Mesendoderm (in vitro differentiated cells): ENCODE results near the gene CLTB.

Experiments used
- DNase-seq: peaks from one replicate; pipeline ENCODE4 v3.0.0; 2013
- H2AK5ac ChIP-seq: 2 replicates; pipeline ENCODE4 v1.6.1; 2013; ENCODE audit warnings: low read length, inconsistent platforms
- H2BK120ac ChIP-seq: 2 replicates; pipeline ENCODE4 v1.6.1; 2013; ENCODE audit warnings: low read depth, mild to moderate bottlenecking, low read length, moderate library complexity, mixed read lengths
- H2BK15ac ChIP-seq: replicated peaks from 2 replicates; pipeline ENCODE4 v1.6.1; 2013; ENCODE audit warnings: low read depth, mild to moderate bottlenecking, moderate library complexity
- H2BK5ac ChIP-seq: 2 replicates; pipeline ENCODE4 v1.6.1; 2013; ENCODE audit warnings: low read length, inconsistent platforms
- H3K18ac ChIP-seq: 2 replicates; pipeline ENCODE4 v1.6.1; 2013; ENCODE audit warnings: mild to moderate bottlenecking, low read length, mixed read lengths
- H3K23ac ChIP-seq: one replicate; pipeline ENCODE4 v1.6.1; 2013; ENCODE audit warnings: low read length
- H3K27ac ChIP-seq: 2 replicates; pipeline ENCODE4 v1.5.1; 2013; ENCODE audit warnings: low read depth, mild to moderate bottlenecking, inconsistent platforms, low read length, moderate library complexity
- H3K27me3 ChIP-seq: 2 replicates; pipeline ENCODE4 v1.6.1; 2013; ENCODE audit warnings: low read length, control low read depth, mild to moderate bottlenecking, inconsistent platforms; ENCODE audit not compliant: insufficient read depth, poor library complexity
- H3K36me3 ChIP-seq: 2 replicates; pipeline ENCODE4 v1.6.1; 2013; ENCODE audit warnings: low read length, inconsistent platforms; ENCODE audit not compliant: control insufficient read depth, insufficient read depth
- H3K4ac ChIP-seq: one replicate; pipeline ENCODE4 v1.6.1; 2013; ENCODE audit warnings: low read depth, mild to moderate bottlenecking, low read length, moderate library complexity
- H3K4me1 ChIP-seq: 2 replicates; pipeline ENCODE4 v1.6.1; 2013; ENCODE audit warnings: low read depth, low read length, inconsistent platforms; ENCODE audit not compliant: control insufficient read depth
- H3K4me2 ChIP-seq: 2 replicates; pipeline ENCODE4 v1.6.1; 2013; ENCODE audit warnings: low read length
- H3K4me3 ChIP-seq: 2 replicates; pipeline ENCODE4 v1.5.1; 2013; ENCODE audit warnings: mild to moderate bottlenecking, low read length
- H3K56ac ChIP-seq: one replicate; pipeline ENCODE4 v1.6.1; 2013; ENCODE audit warnings: low read length
- H3K79me1 ChIP-seq: 2 replicates; pipeline ENCODE4 v1.6.1; 2013; ENCODE audit warnings: low read length, inconsistent platforms
- H3K79me2 ChIP-seq: 2 replicates; pipeline ENCODE4 v1.6.1; 2013; ENCODE audit warnings: mild to moderate bottlenecking, low read length; ENCODE audit not compliant: control insufficient read depth, insufficient read depth
- H3K9ac ChIP-seq: 2 replicates; pipeline ENCODE4 v1.6.1; 2013; ENCODE audit warnings: low read length, inconsistent platforms
- H4K5ac ChIP-seq: one replicate; pipeline ENCODE4 v1.6.1; 2013; ENCODE audit warnings: low read length
- H4K8ac ChIP-seq: one replicate; pipeline ENCODE4 v1.6.1; 2013; ENCODE audit warnings: low read depth, mild to moderate bottlenecking, control low read depth, low read length, moderate library complexity
- WGBS: extraction: QIAGEN DNeasy Blood & Tissue Kit; methylation state at CpG from one replicate; pipeline ENCODE4 v1.1.7; 2013; ENCODE audit warnings: low lambda C conversion rate, missing lambda C conversion rate; ENCODE audit not compliant: insufficient coverage; ENCODE audit errors: extremely low coverage; 5-methylcytosine and 5-hydroxymethylcytosine counted together

Gene CLTB

GRCh38 chr5:176436656-176437055 is 20.3 kb upstream of the CLTB start:
- Histone ChIP-seq H4K8ac (no peak overlapping the region), H3K18ac (no peak overlapping the region), H3K36me3 (no peaks in the 10 kb centered on the region), H2AK5ac (no peak overlapping the region), H3K56ac (no peak overlapping the region), H3K4ac (no peak overlapping the region), H3K9ac (no peak overlapping the region), H3K4me3 (no peak overlapping the region), H4K5ac (no peak overlapping the region), H3K79me2 (no peaks in the 10 kb centered on the region), H3K27me3 (no peaks in the 10 kb centered on the region), H3K79me1 (no peaks in the 10 kb centered on the region), H2BK5ac (no peak overlapping the region), H3K4me1 (peaks cover 2% of the 10 kb centered on the region), H3K23ac (no peak overlapping the region), H2BK15ac (no peak overlapping the region), H3K4me2 (no peak overlapping the region), H2BK120ac (no peak overlapping the region), H3K27ac (no peak overlapping the region)
- DNase-seq, result no peak
- WGBS, result no CpG with 5 or more reads among the region's 5 CpGs

- no peak overlapping the region for H3K4me3 ChIP-seq
Measured at GRCh38 chr5:176432707-176433106, 16.4 kb upstream of the CLTB start.

GRCh38 chr5:176429972-176430371 is 13.6 kb upstream of the CLTB start:
- no peaks in the 10 kb centered on the region for H3K79me1 ChIP-seq
- no CpG with 5 or more reads among the region's 4 CpGs for WGBS
- no peak overlapping the region for H2BK15ac ChIP-seq
- H2BK5ac ChIP-seq, result no peak overlapping the region
- H3K4me3 ChIP-seq, result no peak overlapping the region
- no peaks in the 10 kb centered on the region for H3K36me3 ChIP-seq
- H3K4me2 ChIP-seq, result no peak overlapping the region
- H4K8ac ChIP-seq, result no peak overlapping the region
- no peak overlapping the region for H2AK5ac ChIP-seq
- no peaks in the 10 kb centered on the region for H3K4me1 ChIP-seq
- H3K18ac ChIP-seq, result no peak overlapping the region
- no peak for DNase-seq
- H2BK120ac ChIP-seq, result no peak overlapping the region
- no peak overlapping the region for H3K27ac ChIP-seq
- no peaks in the 10 kb centered on the region for H3K27me3 ChIP-seq
- no peak overlapping the region for H3K4ac ChIP-seq
- H3K9ac ChIP-seq, result no peak overlapping the region
- H3K56ac ChIP-seq, result no peak overlapping the region
- no peak overlapping the region for H3K23ac ChIP-seq
- H4K5ac ChIP-seq, result no peak overlapping the region
- H3K79me2 ChIP-seq, result no peaks in the 10 kb centered on the region

More at GRCh38 chr5:176432707-176433106, 16.4 kb upstream of the CLTB start:
- no peak overlapping the region for H3K56ac ChIP-seq
- H3K9ac ChIP-seq, result no peak overlapping the region
- H3K79me2 ChIP-seq, result no peaks in the 10 kb centered on the region
- no peak overlapping the region for H2BK15ac ChIP-seq
- no peaks in the 10 kb centered on the region for H3K4me1 ChIP-seq
- H3K4ac ChIP-seq, result no peak overlapping the region
- no peak overlapping the region for H2AK5ac ChIP-seq
- no peaks in the 10 kb centered on the region for H3K79me1 ChIP-seq
- H4K5ac ChIP-seq, result no peak overlapping the region
- H3K27ac ChIP-seq, result no peak overlapping the region
- no peak overlapping the region for H3K23ac ChIP-seq
- no peak for DNase-seq
- H2BK5ac ChIP-seq, result no peak overlapping the region
- WGBS, result no CpG with 5 or more reads among the region's 5 CpGs
- H2BK120ac ChIP-seq, result no peak overlapping the region
- no peak overlapping the region for H3K4me2 ChIP-seq
- no peak overlapping the region for H3K18ac ChIP-seq
- H3K36me3 ChIP-seq, result no peaks in the 10 kb centered on the region
- no peak overlapping the region for H4K8ac ChIP-seq
- H3K27me3 ChIP-seq, result no peaks in the 10 kb centered on the region

- Histone ChIP-seq H4K8ac (no peak overlapping the region), H4K5ac (no peak overlapping the region), H2BK120ac (no peak overlapping the region), H3K27ac (no peak overlapping the region), H3K79me2 (no peaks in the 10 kb centered on the region), H3K27me3 (no peaks in the 10 kb centered on the region), H2AK5ac (no peak overlapping the region), H3K9ac (no peak overlapping the region), H3K79me1 (no peaks in the 10 kb centered on the region), H3K23ac (no peak overlapping the region), H2BK15ac (no peak overlapping the region), H3K4me1 (no peaks in the 10 kb centered on the region), H3K56ac (no peak overlapping the region), H3K4ac (no peak overlapping the region), H3K4me2 (no peak overlapping the region), H2BK5ac (no peak overlapping the region), H3K36me3 (no peaks in the 10 kb centered on the region), H3K18ac (no peak overlapping the region), H3K4me3 (no peak overlapping the region)
- WGBS, result 100% methylated on average over 1 of the region's 4 CpGs
- DNase-seq, result no peak
Measured at GRCh38 chr5:176427971-176428370, 11.6 kb upstream of the CLTB start.

GRCh38 chr5:176426876-176427275 is 10.5 kb upstream of the CLTB start:
- H3K23ac ChIP-seq, result no peak overlapping the region
- no peaks in the 10 kb centered on the region for H3K4me1 ChIP-seq
- H3K4me3 ChIP-seq, result no peak overlapping the region
- WGBS, result no CpG with 5 or more reads among the region's 1 CpG
- no peak overlapping the region for H2AK5ac ChIP-seq
- no peaks in the 10 kb centered on the region for H3K36me3 ChIP-seq
- H2BK15ac ChIP-seq, result no peak overlapping the region
- H3K79me1 ChIP-seq, result no peaks in the 10 kb centered on the region
- H3K27ac ChIP-seq, result no peak overlapping the region
- no peak overlapping the region for H4K5ac ChIP-seq
- no peak overlapping the region for H3K4me2 ChIP-seq
- H3K18ac ChIP-seq, result no peak overlapping the region
- H3K79me2 ChIP-seq, result no peaks in the 10 kb centered on the region
- no peak overlapping the region for H2BK5ac ChIP-seq
- H3K4ac ChIP-seq, result no peak overlapping the region
- H2BK120ac ChIP-seq, result no peak overlapping the region
- DNase-seq, result no peak
- no peak overlapping the region for H3K56ac ChIP-seq
- no peak overlapping the region for H3K9ac ChIP-seq
- no peaks in the 10 kb centered on the region for H3K27me3 ChIP-seq
- no peak overlapping the region for H4K8ac ChIP-seq

- no peak overlapping the region for H3K23ac ChIP-seq
- no peak overlapping the region for H2AK5ac ChIP-seq
- H3K4me3 ChIP-seq, result no peak overlapping the region
- no peak overlapping the region for H3K27ac ChIP-seq
- H2BK15ac ChIP-seq, result no peak overlapping the region
- no peaks in the 10 kb centered on the region for H3K79me1 ChIP-seq
- no peaks in the 10 kb centered on the region for H3K27me3 ChIP-seq
- H3K79me2 ChIP-seq, result no peaks in the 10 kb centered on the region
- H4K8ac ChIP-seq, result no peak overlapping the region
- H2BK120ac ChIP-seq, result no peak overlapping the region
- H3K4me1 ChIP-seq, result no peaks in the 10 kb centered on the region
- no CpG with 5 or more reads among the region's 1 CpG for WGBS
- no peak overlapping the region for H3K4ac ChIP-seq
- H3K4me2 ChIP-seq, result no peak overlapping the region
- H3K56ac ChIP-seq, result no peak overlapping the region
- H3K18ac ChIP-seq, result no peak overlapping the region
- H4K5ac ChIP-seq, result no peak overlapping the region
- no peak overlapping the region for H3K9ac ChIP-seq
- no peak for DNase-seq
- no peaks in the 10 kb centered on the region for H3K36me3 ChIP-seq
- no peak overlapping the region for H2BK5ac ChIP-seq
Measured at GRCh38 chr5:176425791-176426190, 9.5 kb upstream of the CLTB start.
